Transverse colon (tissue), 4 donors: ENCODE results near the gene CD53. TPM values are rescaled to one million over a fixed set of nuclear protein-coding genes. Genes with fewer than 3 reads are reported as not detected.

Experiments used
- DNase-seq: peaks from one replicate; pipeline ENCODE4 v3.0.0-alpha.2; 2019
- H3K27ac ChIP-seq, 4 donors: fragments of 200-600 bp; sonication (generic); 2 replicates each; pipeline ENCODE4 v1.5.1; 2016 to 2018; ENCODE audit warnings: inconsistent platforms in 4 of 4
- H3K27me3 ChIP-seq: fragments of 200-600 bp; sonication (generic); 2 replicates; pipeline ENCODE4 v1.5.1; 2017; ENCODE audit warnings: inconsistent platforms
- H3K36me3 ChIP-seq, 4 donors: fragments of 200-600 bp; sonication (generic); 2 replicates each; pipeline ENCODE4 v1.5.1; 2017 to 2019; ENCODE audit warnings: inconsistent platforms in 4 of 4
- H3K4me1 ChIP-seq, 4 donors: fragments of 200-600 bp; sonication (generic); 2 replicates each; pipeline ENCODE4 v1.5.1; 2017 to 2020; ENCODE audit warnings: inconsistent platforms in 4 of 4
- H3K4me3 ChIP-seq, 4 donors: fragments of 200-600 bp; sonication (generic); 1 replicate in 1 of 4; 2 replicates in 3 of 4; pipeline versions ENCODE4 v1.5.1 to v1.6.1; 2017 to 2019; ENCODE audit warnings: inconsistent platforms in 4 of 4
- H3K9me3 ChIP-seq, 2 donors: fragments of 200-600 bp; sonication (generic); 2 replicates each; pipeline ENCODE4 v1.5.1; 2017 to 2019; ENCODE audit warnings: inconsistent platforms in 2 of 2
- EP300 ChIP-seq: sonication (generic); formaldehyde crosslinking; IDR thresholded peaks from one replicate; pipeline ENCODE4 v1.6.1; 2017; ENCODE audit warnings: antibody characterized with exemption, low read depth
- POLR2A ChIP-seq: fragments of 450-650 bp; IDR thresholded peaks from one replicate; pipeline ENCODE4 v1.6.1; 2016; ENCODE audit warnings: antibody characterized with exemption, mild to moderate bottlenecking, moderate library complexity
- POLR2AphosphoS5 ChIP-seq, 3 donors: sonication (generic); formaldehyde crosslinking; IDR thresholded peaks; one replicate each; pipeline ENCODE4 v1.6.1; 2016; ENCODE audit warnings: antibody characterized with exemption in 3 of 3
- WGBS, 2 donors: methylation state at CpG; one replicate each; pipeline ENCODE4 v1.1.5; 2018; ENCODE audit warnings: low coverage in 1 of 2; 5-methylcytosine and 5-hydroxymethylcytosine counted together
- in situ Hi-C, 4 donors: fragments of 200-750 bp; cut with MboI; loops; one replicate each; pipeline versions ENCODE4 v1.15.0 to v1.15.1; 2017; ENCODE audit warnings: low sequenced_read_pairs in 3 of 4, low pct_ligation_motif_present in 1 of 4, low pct_unique_long_range_greater_than_20kb in 1 of 4
- intact Hi-C: fragments of 100-400 bp; cut with DNase I; formaldehyde crosslinking; loops from one replicate; pipeline ENCODE4 v1.15.1; 2023; ENCODE audit warnings: low total_unique reads
- total RNA-seq, 4 donors: library from RNA; depleted of rRNA; stranded (reverse); fragments of >200 nt; gene quantifications; one replicate each; pipeline ENCODE4 v1.1.0, GENCODE V29; 2016
- TF ChIP-seq, protein P1 (sequence below), 5 experiments: fragments of 200-600 bp in 3 of 5; fragments of 450-650 bp in 2 of 5; sonication (generic) in 3 of 5; IDR thresholded peaks; 1 replicate in 2 of 5; 2 replicates in 3 of 5; pipeline ENCODE4 v1.5.1; 2016 to 2017; ENCODE audit warnings: antibody characterized with exemption in 5 of 5, inconsistent platforms in 3 of 5, mild to moderate bottlenecking in 2 of 5, moderate library complexity in 1 of 5

The CD53 gene
- total RNA-seq, 4 donors from 2014 or later = 18.6 to 71.6 (median 25.4) TPM; not detected in 1

DNA sequence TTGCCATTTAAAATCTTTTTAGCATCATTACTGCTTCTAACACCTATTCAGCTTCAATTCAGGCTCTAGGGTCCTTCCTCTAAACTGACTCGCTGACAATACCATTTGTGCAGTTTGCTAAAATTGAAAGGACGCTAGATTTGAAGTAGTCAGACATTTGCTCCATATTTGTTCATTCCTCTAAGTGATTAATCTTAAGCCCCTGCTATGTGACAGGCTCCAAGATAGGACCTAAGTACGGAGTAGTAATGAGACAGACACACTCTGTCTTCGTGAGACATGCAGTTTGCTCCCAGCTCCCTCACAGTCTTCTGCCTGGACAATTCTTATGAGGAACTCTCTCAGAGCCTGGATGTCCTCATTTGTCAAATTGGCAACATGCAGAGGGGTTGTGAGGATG lies 26.1 kb upstream of the CD53 start:
- in situ Hi-C loops = no loop called here
- no peak for DNase-seq
- 58 to 88% methylated on average over 4 of the region's 4 CpGs for WGBS, 2 donors

GRCh38 chr1:110850145-110850544 lies 22.8 kb upstream of the CD53 start:
- H3K36me3 ChIP-seq = no peaks in the 10 kb centered on the region
- 62 to 69% methylated on average over 2 of the region's 2 CpGs for WGBS, 2 donors
- H3K4me3 ChIP-seq = no peak overlapping the region
- no peaks in the 10 kb centered on the region for H3K27me3 ChIP-seq
- TF ChIP-seq EP300 = no peak
- TF ChIP-seq POLR2A = no peak
- no peak for TF ChIP-seq POLR2AphosphoS5 (IDR thresholded peaks at IDR 0.05)
- TF ChIP-seq, protein P1, sequence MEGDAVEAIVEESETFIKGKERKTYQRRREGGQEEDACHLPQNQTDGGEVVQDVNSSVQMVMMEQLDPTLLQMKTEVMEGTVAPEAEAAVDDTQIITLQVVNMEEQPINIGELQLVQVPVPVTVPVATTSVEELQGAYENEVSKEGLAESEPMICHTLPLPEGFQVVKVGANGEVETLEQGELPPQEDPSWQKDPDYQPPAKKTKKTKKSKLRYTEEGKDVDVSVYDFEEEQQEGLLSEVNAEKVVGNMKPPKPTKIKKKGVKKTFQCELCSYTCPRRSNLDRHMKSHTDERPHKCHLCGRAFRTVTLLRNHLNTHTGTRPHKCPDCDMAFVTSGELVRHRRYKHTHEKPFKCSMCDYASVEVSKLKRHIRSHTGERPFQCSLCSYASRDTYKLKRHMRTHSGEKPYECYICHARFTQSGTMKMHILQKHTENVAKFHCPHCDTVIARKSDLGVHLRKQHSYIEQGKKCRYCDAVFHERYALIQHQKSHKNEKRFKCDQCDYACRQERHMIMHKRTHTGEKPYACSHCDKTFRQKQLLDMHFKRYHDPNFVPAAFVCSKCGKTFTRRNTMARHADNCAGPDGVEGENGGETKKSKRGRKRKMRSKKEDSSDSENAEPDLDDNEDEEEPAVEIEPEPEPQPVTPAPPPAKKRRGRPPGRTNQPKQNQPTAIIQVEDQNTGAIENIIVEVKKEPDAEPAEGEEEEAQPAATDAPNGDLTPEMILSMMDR (IDR thresholded peaks at IDR 0.05) = no peak
- no peak for DNase-seq
- no peaks in the 10 kb centered on the region for H3K9me3 ChIP-seq
- intact Hi-C loops = no loop called here
- H3K4me1 ChIP-seq = no peaks in the 10 kb centered on the region
- in situ Hi-C loops = no loop called here
- H3K27ac ChIP-seq = no peak overlapping the region

More for the DNA sequence above, 26.1 kb upstream of the CD53 start:
- Histone ChIP-seq H3K36me3 (no peaks in the 10 kb centered on the region), H3K27ac (no peak overlapping the region), H3K4me3 (no peak overlapping the region), H3K9me3 (no peaks in the 10 kb centered on the region), H3K4me1 (no peaks in the 10 kb centered on the region), H3K27me3 (no peaks in the 10 kb centered on the region)
- intact Hi-C loops = no loop called here
- TF ChIP-seq, protein P1 (IDR thresholded peaks at IDR 0.05) = no peak
- TF ChIP-seq EP300 (no peak), POLR2AphosphoS5 (IDR thresholded peaks at IDR 0.05) (no peak), POLR2A (no peak)

GRCh38 chr1:110850627-110851026 lies 22.3 kb upstream of the CD53 start:
- no peak for DNase-seq
- Histone ChIP-seq H3K36me3 (no peaks in the 10 kb centered on the region), H3K9me3 (no peaks in the 10 kb centered on the region), H3K4me3 (no peak overlapping the region), H3K4me1 (no peaks in the 10 kb centered on the region), H3K27ac (no peak overlapping the region), H3K27me3 (no peaks in the 10 kb centered on the region)
- TF ChIP-seq EP300 = no peak
- no peak for TF ChIP-seq POLR2AphosphoS5 (IDR thresholded peaks at IDR 0.05)
- no peak for TF ChIP-seq POLR2A
- intact Hi-C loops = no loop called here
- in situ Hi-C loops = no loop called here
- 58 to 100% methylated on average over 1 of the region's 1 CpG for WGBS, 2 donors

DNA sequence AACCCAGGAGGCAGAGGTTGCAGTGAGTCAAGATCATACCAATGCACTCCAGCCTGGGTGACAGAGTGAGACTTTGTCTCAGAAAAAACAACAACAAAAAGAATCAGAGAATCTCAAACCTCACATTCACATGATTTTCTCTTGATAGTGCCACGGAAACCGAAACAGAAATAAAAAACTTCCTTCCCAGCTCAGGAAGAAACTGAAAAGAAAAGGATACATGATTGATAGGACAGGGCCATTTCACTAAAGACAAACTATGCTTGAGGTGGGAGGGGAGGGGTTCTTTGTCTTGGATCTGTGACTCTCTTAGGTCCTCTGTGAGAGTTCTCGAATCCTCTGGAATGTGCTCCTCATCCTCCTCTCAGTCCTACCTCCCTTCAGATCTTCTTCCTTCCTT lies 19.8 kb upstream of the CD53 start:
- Histone ChIP-seq H3K4me1 (no peaks in the 10 kb centered on the region), H3K4me3 (no peak overlapping the region), H3K9me3 (no peaks in the 10 kb centered on the region), H3K36me3 (no peaks in the 10 kb centered on the region), H3K27ac (no peak overlapping the region), H3K27me3 (no peaks in the 10 kb centered on the region)
- intact Hi-C loops = no loop called here
- no peak for DNase-seq
- WGBS, 2 donors = 76 to 85% methylated on average over 2 to 3 of the region's 3 CpGs
- in situ Hi-C loops = no loop called here
- TF ChIP-seq POLR2AphosphoS5 (IDR thresholded peaks at IDR 0.05) = no peak
- TF ChIP-seq, protein P1 (IDR thresholded peaks at IDR 0.05) = no peak
- TF ChIP-seq POLR2A = no peak
- TF ChIP-seq EP300 = no peak

DNA sequence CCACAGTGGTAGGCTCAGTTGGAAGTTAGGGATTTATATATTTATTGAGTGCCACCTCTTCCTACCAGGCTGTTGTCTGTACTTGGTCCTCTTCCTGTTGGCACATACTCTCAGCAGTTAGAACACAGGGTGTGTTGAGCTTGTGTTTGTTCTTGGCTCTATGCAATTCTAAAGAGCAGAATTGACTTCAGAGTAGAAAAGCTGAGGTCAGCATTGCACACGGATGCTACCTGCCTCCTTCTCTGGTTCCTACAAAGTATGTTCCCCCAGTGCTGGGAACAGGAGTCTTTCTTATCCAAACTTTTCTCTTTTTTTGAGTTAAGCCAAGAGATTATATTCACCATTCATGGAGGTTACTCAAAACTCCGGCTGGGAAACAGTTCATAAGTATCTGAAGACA lies 16.5 kb upstream of the CD53 start:
- WGBS, 2 donors = 69 to 83% methylated on average over 1 to 2 of the region's 2 CpGs
- no peak for TF ChIP-seq POLR2AphosphoS5 (IDR thresholded peaks at IDR 0.05)
- no peak for TF ChIP-seq POLR2A
- TF ChIP-seq EP300 = no peak
- no peaks in the 10 kb centered on the region for H3K4me1 ChIP-seq
- H3K36me3 ChIP-seq = no peaks in the 10 kb centered on the region
- H3K4me3 ChIP-seq = no peak overlapping the region
- H3K27me3 ChIP-seq = no peaks in the 10 kb centered on the region
- intact Hi-C loops = no loop called here
- in situ Hi-C loops = no loop called here
- H3K27ac ChIP-seq = no peak overlapping the region
- DNase-seq = no peak
- no peaks in the 10 kb centered on the region for H3K9me3 ChIP-seq
